ENCODE results near the gene BCL2L13. TPM values are rescaled to one million over a fixed set of nuclear protein-coding genes. Genes with fewer than 3 reads are reported as not detected.
"Not testable (repeated sequence)": the region's sequence is repeated elsewhere in the genome, so short reads cannot be mapped to it uniquely, and the experiment has no call there.

The BCL2L13 gene
- total RNA-seq, 1 donor from 2014 or later: 39.6 TPM

DNA sequence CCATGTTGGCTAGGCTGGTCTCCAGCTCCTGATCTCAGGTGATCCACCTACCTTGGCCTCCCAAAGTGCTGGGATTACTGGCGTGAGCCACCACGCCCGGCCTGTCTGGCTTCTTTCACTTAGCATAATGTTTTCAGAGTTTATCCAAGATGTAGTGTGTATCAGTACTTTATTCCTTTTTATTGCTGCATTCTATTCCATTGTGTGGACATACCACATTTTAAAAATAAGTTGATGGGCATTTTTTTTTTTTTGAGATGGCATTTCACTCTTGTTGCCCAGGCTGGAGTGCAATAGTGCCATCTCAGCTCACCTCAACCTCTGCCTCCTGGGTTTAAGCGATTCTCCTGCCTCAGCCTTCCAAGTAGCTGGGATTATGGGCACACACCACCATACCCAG, 3.8 kb downstream of the BCL2L13 start:
- H3K9me3 Mint-ChIP-seq; H3K4me3 Mint-ChIP-seq; DNase-seq; H3K27me3 Mint-ChIP-seq; intact Hi-C loops (cut with micrococcal nuclease); H3K27ac Mint-ChIP-seq: not testable (repeated sequence)
- peaks cover 13% of the 10 kb centered on the region for H3K36me3 Mint-ChIP-seq (ENCODE audit: low read depth)
- peaks cover 15% of the 10 kb centered on the region for H3K4me1 Mint-ChIP-seq

GRCh38 chr22:17647452-17647851, 8.9 kb downstream of the BCL2L13 start:
- no peaks in the 10 kb centered on the region for H3K27me3 Mint-ChIP-seq
- peaks cover 6% of the 10 kb centered on the region for H3K4me1 Mint-ChIP-seq

DNA sequence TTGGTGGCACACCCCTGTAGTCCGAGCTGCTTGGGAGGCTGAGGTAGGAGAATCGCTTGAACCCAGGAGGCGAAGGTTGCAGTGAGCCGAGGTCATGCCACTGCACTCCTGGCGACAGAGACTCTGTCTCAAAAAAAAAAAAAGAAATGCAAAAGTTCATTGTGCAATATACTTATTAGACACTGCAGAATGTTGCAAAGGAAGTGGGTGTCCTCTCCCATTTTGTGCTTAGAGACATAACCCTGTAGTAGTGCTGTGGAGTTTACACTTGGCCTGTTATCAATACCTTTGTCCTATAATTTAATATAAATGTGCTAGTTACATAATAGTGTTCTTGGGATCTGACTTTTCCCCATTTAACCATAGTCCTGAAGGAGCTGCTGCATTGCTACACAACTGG, 9.4 kb downstream of the BCL2L13 start:
- Mint-ChIP-seq H3K4me3 (no peak overlapping the region), H3K9me3 (no peaks in the 10 kb centered on the region), H3K4me1 (peaks cover 3% of the 10 kb centered on the region), H3K36me3 (ENCODE audit: low read depth) (peaks cover 3% of the 10 kb centered on the region), H3K27me3 (no peaks in the 10 kb centered on the region), H3K27ac (no peak overlapping the region)
- intact Hi-C loops (cut with micrococcal nuclease): no loop called here
- no peak for DNase-seq

More at GRCh38 chr22:17647452-17647851, 8.9 kb downstream of the BCL2L13 start:
- DNase-seq: no peak
- H3K27ac Mint-ChIP-seq: no peak overlapping the region
- intact Hi-C loops (cut with micrococcal nuclease): no loop called here
- no peak overlapping the region for H3K4me3 Mint-ChIP-seq
- H3K9me3 Mint-ChIP-seq: no peaks in the 10 kb centered on the region
- H3K36me3 Mint-ChIP-seq (ENCODE audit: low read depth): peaks cover 6% of the 10 kb centered on the region

DNA sequence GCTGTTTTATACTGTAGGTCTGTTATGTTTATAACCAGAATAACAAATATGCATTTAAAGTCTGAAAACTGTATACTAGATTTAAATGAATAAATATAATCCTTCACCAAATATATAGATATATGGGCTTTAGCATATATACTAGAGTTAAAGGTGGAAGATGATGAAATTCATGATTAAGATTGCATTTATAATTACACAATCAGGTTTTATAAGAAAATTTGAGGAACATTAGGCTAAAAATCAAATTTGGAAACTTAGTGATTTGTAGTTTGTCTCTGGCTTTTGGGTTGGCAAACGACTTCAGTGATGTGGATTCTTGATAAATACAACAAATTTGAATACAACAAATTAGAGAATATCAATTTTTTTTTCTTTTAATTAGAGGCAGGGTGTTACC, 10.0 kb downstream of the BCL2L13 start:
- no peak overlapping the region for H3K4me3 Mint-ChIP-seq
- DNase-seq: no peak
- H3K9me3 Mint-ChIP-seq: no peaks in the 10 kb centered on the region
- intact Hi-C loops (cut with micrococcal nuclease): no loop called here
- no peak overlapping the region for H3K27ac Mint-ChIP-seq
- no peaks in the 10 kb centered on the region for H3K27me3 Mint-ChIP-seq
- H3K36me3 Mint-ChIP-seq (ENCODE audit: low read depth): peaks cover 7% of the 10 kb centered on the region
- H3K4me1 Mint-ChIP-seq: peaks cover 6% of the 10 kb centered on the region

DNA sequence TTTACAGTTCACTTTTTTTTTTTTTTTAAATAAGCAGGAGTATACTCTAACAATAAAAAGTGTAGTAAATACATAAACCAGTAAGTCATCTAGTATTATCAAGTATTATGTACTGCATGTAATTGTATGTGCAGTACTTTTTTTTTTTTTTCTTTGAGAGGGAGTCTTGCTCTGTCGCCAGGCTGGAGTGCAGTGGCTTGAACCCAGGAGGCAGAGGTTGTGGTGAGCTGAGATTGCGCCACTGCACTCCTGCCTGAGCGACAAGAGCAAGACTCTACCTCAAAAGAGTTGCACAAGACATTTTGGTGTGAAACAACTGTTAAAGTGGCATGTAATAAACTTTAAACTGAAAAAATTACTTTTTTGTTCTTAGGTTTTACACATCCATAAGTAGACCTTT, 16.7 kb downstream of the BCL2L13 start:
- Mint-ChIP-seq H3K9me3 (no peaks in the 10 kb centered on the region), H3K27me3 (no peaks in the 10 kb centered on the region), H3K36me3 (ENCODE audit: low read depth) (peaks cover 25% of the 10 kb centered on the region), H3K4me3 (no peak overlapping the region), H3K27ac (no peak overlapping the region), H3K4me1 (peaks cover 3% of the 10 kb centered on the region)
- intact Hi-C loops (cut with micrococcal nuclease): no loop called here
- DNase-seq: no peak

DNA sequence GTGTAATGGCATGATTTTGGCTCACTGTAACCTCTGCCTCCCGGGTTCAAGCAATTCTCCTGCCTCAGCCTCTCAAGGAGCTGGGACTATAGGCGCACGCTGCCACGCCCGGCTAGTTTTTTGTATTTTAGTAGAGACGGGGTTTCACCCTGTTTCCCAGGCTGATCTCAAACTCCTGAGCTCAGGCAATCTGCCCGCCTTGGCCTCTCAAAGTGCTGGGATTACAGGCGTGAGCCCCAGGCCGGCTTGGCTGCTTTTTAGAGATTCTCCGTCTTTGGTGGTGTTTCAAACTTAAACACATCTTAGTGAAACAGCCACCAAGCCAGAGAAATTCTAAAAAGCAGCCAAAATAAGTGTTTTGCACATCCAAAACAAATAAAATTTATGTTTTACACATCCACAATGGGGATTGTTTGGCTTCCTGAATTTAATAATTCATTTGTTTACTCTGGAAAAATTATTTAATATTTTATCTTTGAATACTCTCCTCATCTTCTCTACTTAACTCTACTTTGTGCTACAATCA, 18.4 kb downstream of the BCL2L13 start:
- no peak overlapping the region for H3K4me3 Mint-ChIP-seq
- no peak for DNase-seq
- no peaks in the 10 kb centered on the region for H3K9me3 Mint-ChIP-seq
- no peak overlapping the region for H3K27ac Mint-ChIP-seq
- intact Hi-C loops (cut with micrococcal nuclease): no loop called here
- peaks cover 37% of the 10 kb centered on the region for H3K36me3 Mint-ChIP-seq (ENCODE audit: low read depth)
- peaks cover 3% of the 10 kb centered on the region for H3K4me1 Mint-ChIP-seq
- no peaks in the 10 kb centered on the region for H3K27me3 Mint-ChIP-seq

GRCh38 chr22:17664414-17665055, 26.0 kb downstream of the BCL2L13 start:
- H3K36me3 Mint-ChIP-seq (ENCODE audit: low read depth): peaks cover 60% of the 10 kb centered on the region
- no peak overlapping the region for H3K27ac Mint-ChIP-seq
- no peak overlapping the region for H3K4me3 Mint-ChIP-seq
- DNase-seq: no peak
- H3K27me3 Mint-ChIP-seq: no peaks in the 10 kb centered on the region
- H3K9me3 Mint-ChIP-seq: peaks cover 6% of the 10 kb centered on the region
- no peaks in the 10 kb centered on the region for H3K4me1 Mint-ChIP-seq
- intact Hi-C loops (cut with micrococcal nuclease): no loop called here

GRCh38 chr22:17665248-17665647, 26.7 kb downstream of the BCL2L13 start:
- Mint-ChIP-seq H3K27ac (no peak overlapping the region), H3K4me3 (no peak overlapping the region), H3K9me3 (peaks cover 6% of the 10 kb centered on the region), H3K36me3 (ENCODE audit: low read depth) (peaks cover 60% of the 10 kb centered on the region), H3K27me3 (no peaks in the 10 kb centered on the region), H3K4me1 (no peaks in the 10 kb centered on the region)
- no peak for DNase-seq
- intact Hi-C loops (cut with micrococcal nuclease): no loop called here

DNA sequence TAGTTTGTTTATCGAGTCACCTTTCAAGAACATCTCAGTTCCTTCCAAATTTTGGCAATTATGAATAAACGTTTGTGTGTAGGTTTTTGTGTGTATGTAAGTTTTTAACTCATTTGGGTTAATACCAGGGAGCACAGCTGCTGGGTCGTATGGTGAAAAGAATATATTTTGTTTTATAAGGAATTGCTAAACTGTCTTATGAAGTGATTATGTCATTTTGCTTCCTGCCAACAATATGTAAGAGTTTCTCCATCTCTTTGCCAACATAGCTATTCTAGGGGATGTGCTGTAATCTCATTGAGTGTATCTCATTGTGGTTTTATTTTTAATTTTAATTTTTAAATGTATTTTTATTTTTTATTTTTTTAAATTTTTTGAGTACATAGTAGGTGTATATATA, 27.3 kb downstream of the BCL2L13 start:
- no peak overlapping the region for H3K4me3 Mint-ChIP-seq
- no peaks in the 10 kb centered on the region for H3K4me1 Mint-ChIP-seq
- peaks cover 6% of the 10 kb centered on the region for H3K9me3 Mint-ChIP-seq
- no peak for DNase-seq
- no peak overlapping the region for H3K27ac Mint-ChIP-seq
- peaks cover 57% of the 10 kb centered on the region for H3K36me3 Mint-ChIP-seq (ENCODE audit: low read depth)
- no peaks in the 10 kb centered on the region for H3K27me3 Mint-ChIP-seq
- intact Hi-C loops (cut with micrococcal nuclease): no loop called here

DNA sequence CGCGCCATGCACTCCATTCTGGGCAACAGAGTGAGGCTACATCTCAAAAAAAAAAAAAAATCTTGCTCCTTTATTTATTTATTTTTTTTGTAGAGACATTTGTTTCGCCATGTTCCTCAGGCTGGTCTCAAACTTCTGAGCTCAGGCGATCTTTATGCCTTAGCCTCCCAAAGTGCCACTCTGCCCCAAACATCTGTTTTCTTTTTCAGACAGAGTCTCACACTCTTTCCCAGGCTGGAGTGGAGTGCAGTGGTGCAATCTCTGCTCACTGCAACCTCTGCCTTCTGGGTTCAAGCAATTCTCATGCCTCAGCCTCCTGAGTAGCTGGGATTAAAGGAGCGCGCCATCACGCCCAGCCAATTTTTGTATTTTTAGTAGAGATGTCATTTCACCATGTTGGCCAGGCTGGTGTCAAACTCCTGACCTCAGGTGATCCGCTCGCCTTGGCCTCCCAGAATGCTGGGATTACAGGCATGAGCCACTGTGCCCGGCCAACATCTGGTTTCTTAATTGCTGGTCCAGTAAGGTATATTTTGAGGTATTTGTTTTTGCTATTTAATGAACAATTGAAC, 33.0 kb downstream of the BCL2L13 start:
- intact Hi-C loops (cut with micrococcal nuclease); H3K27me3 Mint-ChIP-seq; H3K9me3 Mint-ChIP-seq; H3K27ac Mint-ChIP-seq; H3K4me3 Mint-ChIP-seq; DNase-seq: not testable (repeated sequence)
- Mint-ChIP-seq H3K36me3 (ENCODE audit: low read depth) (peaks cover 19% of the 10 kb centered on the region), H3K4me1 (peaks cover 14% of the 10 kb centered on the region)

DNA sequence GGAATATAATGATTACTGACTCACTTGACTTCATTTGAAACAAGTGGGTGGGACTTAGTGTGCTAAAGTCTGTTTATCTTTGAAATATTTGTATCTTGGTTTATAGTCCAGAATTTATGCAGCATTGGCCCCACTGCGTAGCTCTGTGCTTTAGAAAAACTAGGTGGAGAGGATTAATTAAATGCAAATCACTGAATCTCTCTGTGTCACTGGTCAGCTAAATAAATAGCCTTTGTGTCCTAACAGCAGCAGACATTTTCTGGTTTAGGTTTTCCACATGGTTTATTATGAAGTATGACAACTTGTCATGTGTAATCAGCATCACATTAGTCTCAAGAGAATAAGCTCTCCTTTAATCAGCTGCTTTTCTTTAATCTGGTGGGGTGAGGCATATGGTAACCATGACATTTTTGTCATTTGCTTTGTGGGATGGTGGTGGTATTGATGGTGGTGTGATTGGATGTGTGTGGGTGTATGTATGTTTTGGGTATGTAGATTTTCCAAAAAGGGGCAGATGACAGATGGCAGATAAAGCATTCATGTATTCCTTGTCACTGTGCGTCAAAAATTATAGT, 33.9 kb downstream of the BCL2L13 start:
- H3K9me3 Mint-ChIP-seq: no peaks in the 10 kb centered on the region
- no peak for DNase-seq
- no peaks in the 10 kb centered on the region for H3K27me3 Mint-ChIP-seq
- H3K27ac Mint-ChIP-seq: peak overlapping the region; percentile 59
- peaks cover 14% of the 10 kb centered on the region for H3K4me1 Mint-ChIP-seq
- H3K36me3 Mint-ChIP-seq (ENCODE audit: low read depth): peaks cover 13% of the 10 kb centered on the region
- intact Hi-C loops (cut with micrococcal nuclease): no loop called here
- no peak overlapping the region for H3K4me3 Mint-ChIP-seq

DNA sequence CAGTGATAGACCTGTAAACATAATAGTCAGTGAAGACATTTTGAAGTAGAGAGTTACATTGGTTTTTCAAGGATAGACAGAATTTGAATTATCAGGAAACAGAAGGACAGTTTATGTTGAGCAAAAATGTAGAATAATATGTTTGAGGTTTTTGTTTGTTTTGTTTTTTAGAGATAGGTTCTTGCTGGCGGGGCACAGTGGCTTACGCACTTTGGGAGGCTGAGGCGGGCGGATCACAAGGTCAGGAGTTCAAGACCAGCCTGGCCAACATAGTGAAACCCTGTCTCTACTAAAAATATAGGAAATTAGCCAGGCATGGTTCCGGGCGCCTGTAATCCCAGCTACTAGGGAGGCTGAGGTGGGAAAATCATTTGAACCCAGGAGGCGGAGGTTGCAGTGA, 35.6 kb downstream of the BCL2L13 start:
- no peaks in the 10 kb centered on the region for H3K9me3 Mint-ChIP-seq
- peaks cover 17% of the 10 kb centered on the region for H3K4me1 Mint-ChIP-seq
- H3K27me3 Mint-ChIP-seq: no peaks in the 10 kb centered on the region
- H3K36me3 Mint-ChIP-seq (ENCODE audit: low read depth): peaks cover 13% of the 10 kb centered on the region
- no peak for DNase-seq
- no peak overlapping the region for H3K4me3 Mint-ChIP-seq
- intact Hi-C loops (cut with micrococcal nuclease): no loop called here
- H3K27ac Mint-ChIP-seq: peak overlapping the region; percentile 15

DNA sequence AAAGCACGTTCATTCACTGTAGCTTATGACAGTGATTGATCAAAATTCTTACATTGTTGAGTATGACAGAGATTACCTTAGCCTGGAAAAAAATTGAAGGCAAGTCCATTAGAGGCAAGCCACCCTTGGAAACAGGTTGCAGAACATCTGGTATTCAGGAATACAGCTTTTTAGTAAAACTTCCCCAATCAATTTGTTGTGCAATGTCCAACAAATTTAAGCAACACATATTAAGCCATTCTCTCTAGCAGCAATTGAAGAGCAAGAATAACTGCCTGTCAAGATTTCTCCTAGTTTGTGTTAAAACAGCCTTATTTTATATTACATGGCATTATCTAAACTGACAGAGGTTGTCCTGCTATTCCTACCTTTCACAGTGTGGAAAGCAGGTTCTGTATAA, 37.0 kb downstream of the BCL2L13 start:
- H3K27ac Mint-ChIP-seq: no peak overlapping the region
- H3K4me1 Mint-ChIP-seq: peaks cover 19% of the 10 kb centered on the region
- H3K4me3 Mint-ChIP-seq: no peak overlapping the region
- DNase-seq: no peak
- intact Hi-C loops (cut with micrococcal nuclease): no loop called here
- H3K27me3 Mint-ChIP-seq: no peaks in the 10 kb centered on the region
- peaks cover 5% of the 10 kb centered on the region for H3K36me3 Mint-ChIP-seq (ENCODE audit: low read depth)
- H3K9me3 Mint-ChIP-seq: no peaks in the 10 kb centered on the region

GRCh38 chr22:17678817-17679385, 40.3 kb downstream of the BCL2L13 start:
- Mint-ChIP-seq H3K4me1 (peaks cover 5% of the 10 kb centered on the region), H3K36me3 (ENCODE audit: low read depth) (peaks cover 2% of the 10 kb centered on the region), H3K27me3 (no peaks in the 10 kb centered on the region), H3K9me3 (no peaks in the 10 kb centered on the region), H3K27ac (no peak overlapping the region), H3K4me3 (no peak overlapping the region)
- intact Hi-C loops (cut with micrococcal nuclease): no loop called here
- no peak for DNase-seq

Measured in activated CD4-positive, alpha-beta T cell treated with anti-CD3 and anti-CD28 coated beads, Interleukin-2, amount 10 ng/mL, durations not matched to agents 24 days and 14 days (primary cell).